ENCODE data around the gene DOCK9.

- TF ChIP-seq, protein P1, sequence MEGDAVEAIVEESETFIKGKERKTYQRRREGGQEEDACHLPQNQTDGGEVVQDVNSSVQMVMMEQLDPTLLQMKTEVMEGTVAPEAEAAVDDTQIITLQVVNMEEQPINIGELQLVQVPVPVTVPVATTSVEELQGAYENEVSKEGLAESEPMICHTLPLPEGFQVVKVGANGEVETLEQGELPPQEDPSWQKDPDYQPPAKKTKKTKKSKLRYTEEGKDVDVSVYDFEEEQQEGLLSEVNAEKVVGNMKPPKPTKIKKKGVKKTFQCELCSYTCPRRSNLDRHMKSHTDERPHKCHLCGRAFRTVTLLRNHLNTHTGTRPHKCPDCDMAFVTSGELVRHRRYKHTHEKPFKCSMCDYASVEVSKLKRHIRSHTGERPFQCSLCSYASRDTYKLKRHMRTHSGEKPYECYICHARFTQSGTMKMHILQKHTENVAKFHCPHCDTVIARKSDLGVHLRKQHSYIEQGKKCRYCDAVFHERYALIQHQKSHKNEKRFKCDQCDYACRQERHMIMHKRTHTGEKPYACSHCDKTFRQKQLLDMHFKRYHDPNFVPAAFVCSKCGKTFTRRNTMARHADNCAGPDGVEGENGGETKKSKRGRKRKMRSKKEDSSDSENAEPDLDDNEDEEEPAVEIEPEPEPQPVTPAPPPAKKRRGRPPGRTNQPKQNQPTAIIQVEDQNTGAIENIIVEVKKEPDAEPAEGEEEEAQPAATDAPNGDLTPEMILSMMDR (IDR thresholded peaks at IDR 0.05) = no peak
- TF ChIP-seq POLR2A (IDR thresholded peaks at IDR 0.05) = no peak
Observed at GRCh38 chr13:98900442-98900841, 77.4 kb downstream of the DOCK9 start.

Measured in esophagus squamous epithelium (tissue), 4 donors.